H1 (cell line): ENCODE data around the gene DISC1.

ENCODE experiments used
- CTCF ChIP-seq, 3 experiments: IDR thresholded peaks; 1 replicate in 2 of 3; 2 replicates in 1 of 3; pipeline versions ENCODE4 v1.5.1 to v1.6.1; 2011; ENCODE audit warnings: low read length in 3 of 3, mild to moderate bottlenecking in 3 of 3, inconsistent platforms in 2 of 3, low read depth in 1 of 3, moderate library complexity in 1 of 3; ENCODE audit not compliant: insufficient read depth in 1 of 3; ENCODE audit errors: control extremely low read depth in 1 of 3
- NRF1 ChIP-seq: IDR thresholded peaks from 2 replicates; pipeline ENCODE4 v1.6.1; 2011; ENCODE audit warnings: mild to moderate bottlenecking, low read depth, low read length, improper control_type of control experiment
- POLR2A ChIP-seq, 2 experiments: IDR thresholded peaks; 1 replicate in 1 of 2; 2 replicates in 1 of 2; pipeline ENCODE4 v1.6.1; 2011; ENCODE audit warnings: low read depth in 2 of 2, low read length in 2 of 2, mild to moderate bottlenecking in 2 of 2; ENCODE audit errors: control extremely low read depth in 1 of 2
- SIX5 ChIP-seq: IDR thresholded peaks from 2 replicates; pipeline ENCODE4 v1.6.1; 2011; ENCODE audit warnings: mild to moderate bottlenecking, low read depth, low read length

GRCh38 chr1:231913493-231913892 lies 286.9 kb downstream of the DISC1 start:
- no peak for TF ChIP-seq NRF1
- no peak for TF ChIP-seq CTCF (IDR thresholded peaks at IDR 0.05; ENCODE audit: control extremely low read depth in 1 of 3, insufficient read depth in 1 of 3, low read depth in 1 of 3, low read length in 3 of 3)
- no peak for TF ChIP-seq SIX5
- TF ChIP-seq POLR2A (IDR thresholded peaks at IDR 0.05; ENCODE audit: control extremely low read depth in 1 of 2, low read depth in 2 of 2, low read length in 2 of 2) = no peak
